ENCODE results near the gene GRB10.

Gene GRB10

DNA sequence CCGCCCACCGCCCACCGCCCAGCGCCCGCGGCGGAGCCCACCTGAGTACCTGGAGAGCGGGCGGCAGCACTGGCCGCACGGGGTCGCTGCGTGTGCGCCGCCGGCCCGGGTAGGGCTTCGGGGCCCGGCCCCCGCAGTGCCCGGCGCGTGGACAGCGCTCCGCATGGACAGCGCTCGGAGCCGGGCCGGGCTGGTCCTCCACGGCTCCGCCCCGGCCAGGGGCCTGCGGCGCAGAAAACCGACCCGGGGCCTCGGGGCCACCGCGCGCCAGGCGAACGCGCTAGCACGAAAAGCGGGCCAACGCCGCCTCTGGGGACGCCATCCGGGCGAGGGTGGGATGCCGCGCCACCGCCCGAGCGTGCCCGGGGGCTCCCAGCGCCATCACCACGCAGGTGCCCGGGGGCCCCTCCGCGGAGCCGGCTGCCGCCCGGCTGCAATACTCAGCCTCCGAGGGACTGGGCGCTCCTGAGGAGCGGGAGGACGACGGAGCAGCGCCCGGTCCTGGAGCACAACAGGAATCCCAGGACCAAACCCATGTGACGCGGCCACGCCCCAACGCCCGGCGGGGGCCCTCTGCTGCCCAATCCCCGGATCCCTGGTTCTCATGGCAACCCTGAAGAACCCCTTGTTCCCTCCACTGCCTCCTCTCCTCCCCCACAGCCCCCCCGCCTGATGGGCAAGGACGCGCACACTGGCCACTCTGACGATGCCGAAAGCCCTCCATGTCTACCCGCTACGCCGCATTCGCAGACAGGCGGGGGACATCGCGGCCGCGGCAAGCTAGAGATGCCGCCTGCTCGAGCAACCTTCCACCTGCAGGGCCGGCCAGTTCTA lies at the start of gene GRB10:
Gene GRB10 (minus strand): TSS at position 522 of the 834 bp plus-strand sequence. CDS start 50,574 bp downstream, outside the sequence.
- DNase-seq: no peak

DNA sequence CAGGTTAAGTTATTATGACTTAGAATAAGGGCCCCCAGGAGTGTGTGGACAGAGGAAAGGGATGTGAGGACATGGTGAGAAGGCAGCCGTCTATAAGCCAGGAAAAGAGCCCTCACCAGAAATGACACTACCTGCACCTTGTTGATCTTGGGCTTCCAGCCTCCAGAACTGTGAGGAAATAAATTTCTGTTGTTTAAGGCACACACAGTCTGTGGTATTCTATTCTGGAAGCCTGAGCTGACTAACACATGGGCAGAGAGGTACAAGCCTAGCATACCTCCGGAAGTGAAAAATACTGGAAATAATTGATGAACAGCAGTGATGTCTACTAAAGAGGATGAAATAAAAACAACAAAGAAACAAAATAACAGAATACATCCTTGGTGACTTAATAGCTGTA lies 46.1 kb upstream of the GRB10 start:
- DNase-seq: no peak

DNA sequence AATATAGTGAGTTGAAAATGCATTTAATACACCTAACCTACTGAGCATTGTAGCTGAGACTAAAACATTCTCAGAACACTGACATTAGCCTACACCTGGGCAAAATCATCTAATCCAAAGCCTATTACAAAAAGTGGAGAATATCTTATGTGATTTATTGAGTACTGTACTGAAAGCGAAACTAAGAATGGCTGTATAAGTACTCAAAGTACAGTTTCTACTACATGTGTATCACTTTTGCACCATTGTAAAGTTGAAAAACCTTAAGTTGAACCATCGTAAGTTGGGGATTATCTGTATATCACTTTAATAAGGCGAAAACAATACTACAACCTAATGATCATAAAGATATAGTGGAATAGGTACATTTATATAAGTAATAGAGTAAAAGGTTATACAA lies 45.4 kb upstream of the GRB10 start:
- no peak for DNase-seq

DNA sequence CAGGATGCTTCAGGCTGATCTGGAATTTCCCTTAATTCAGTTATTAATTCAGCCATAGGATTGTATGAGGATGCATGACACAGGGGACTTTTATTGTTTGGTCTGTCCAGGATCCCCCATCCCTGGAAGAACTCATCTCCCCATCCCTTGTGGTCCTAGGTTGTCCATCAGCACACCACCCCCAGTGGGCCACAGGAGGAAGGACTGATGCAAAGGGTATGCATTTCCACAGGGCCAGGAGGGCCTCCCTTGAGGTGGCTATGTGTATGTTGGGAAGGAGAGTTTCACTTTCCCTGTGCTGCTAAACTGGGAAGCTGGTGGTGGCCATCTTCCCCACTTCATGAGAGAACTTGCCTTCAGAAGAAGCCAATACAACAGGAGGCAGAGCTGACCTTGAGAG lies 44.6 kb upstream of the GRB10 start:
- no peak for DNase-seq

DNA sequence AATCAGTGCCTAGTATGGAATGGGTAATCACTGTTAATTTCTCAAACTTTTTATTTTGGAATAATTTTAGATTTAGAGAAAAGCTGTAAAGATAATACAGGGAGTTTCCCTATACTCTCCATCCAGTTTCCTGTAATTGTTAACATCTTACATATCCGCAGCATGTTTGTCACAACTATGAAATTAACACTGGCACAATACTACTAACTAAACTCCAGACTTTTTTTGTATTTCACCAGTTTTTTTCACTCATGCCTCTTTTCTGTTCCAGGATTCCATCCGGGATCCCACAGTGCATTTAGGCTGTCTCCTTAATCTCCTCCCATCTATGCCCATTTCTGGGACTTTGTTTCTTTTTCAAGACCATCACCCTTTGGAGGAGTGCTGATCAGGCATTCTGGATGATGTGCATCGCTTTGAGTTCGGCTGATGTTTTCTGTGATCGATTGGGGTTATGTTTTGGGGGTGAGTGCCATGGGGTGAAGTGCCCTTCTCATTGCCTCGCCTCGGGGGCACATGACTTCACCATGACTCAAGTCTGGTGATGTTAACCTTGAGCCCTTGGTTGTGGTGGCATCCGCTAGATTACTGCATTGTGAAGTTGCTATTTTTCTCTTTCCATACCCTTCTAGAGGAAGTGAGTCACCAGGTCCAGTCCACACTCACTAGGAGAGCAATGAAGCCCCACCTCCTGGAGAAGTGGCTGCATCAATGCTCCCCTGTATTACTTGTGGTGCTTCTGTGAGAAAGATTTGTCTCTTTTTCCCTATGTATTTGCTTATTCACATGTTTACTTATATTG lies 43.9 kb upstream of the GRB10 start:
- DNase-seq: no peak

DNA sequence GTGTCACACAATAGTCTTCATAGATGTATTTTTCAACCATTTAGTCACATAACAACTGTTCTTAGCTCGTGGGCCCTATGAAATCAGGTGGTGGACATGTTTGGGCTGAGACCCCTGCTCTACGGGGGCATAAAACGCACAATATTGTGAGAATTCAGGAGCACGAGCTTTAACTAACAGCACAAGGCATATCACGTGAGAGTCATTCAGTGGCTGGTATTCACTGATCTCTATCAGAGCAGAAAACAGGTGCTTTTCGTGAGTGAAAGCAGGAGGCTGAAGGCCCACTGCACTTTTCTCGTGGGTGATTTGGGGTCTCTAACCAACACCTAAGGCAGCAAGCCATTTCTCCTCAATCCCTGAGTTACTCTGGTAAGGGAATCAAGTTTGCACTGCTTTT lies 42.8 kb upstream of the GRB10 start:
- DNase-seq: no peak

DNA sequence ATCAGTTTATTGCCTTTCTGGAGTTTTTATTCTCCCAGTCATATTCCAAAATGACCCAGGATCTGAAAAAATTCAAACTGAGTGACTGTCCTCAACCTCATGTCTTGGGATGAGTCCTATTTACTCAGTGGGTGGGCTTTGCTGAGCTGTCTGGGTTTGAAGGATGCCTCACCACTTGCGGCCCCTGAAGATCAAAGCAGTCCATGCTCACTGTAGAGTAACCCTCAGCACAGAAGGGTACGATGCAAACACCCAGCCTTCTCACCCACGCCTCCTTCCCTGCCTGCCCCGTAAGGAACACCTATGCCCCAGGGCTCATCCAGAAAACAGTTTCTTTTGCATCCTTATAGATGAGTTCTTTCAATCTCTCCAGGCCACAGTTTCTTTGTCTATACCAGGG lies 42.2 kb upstream of the GRB10 start:
- DNase-seq: no peak

DNA sequence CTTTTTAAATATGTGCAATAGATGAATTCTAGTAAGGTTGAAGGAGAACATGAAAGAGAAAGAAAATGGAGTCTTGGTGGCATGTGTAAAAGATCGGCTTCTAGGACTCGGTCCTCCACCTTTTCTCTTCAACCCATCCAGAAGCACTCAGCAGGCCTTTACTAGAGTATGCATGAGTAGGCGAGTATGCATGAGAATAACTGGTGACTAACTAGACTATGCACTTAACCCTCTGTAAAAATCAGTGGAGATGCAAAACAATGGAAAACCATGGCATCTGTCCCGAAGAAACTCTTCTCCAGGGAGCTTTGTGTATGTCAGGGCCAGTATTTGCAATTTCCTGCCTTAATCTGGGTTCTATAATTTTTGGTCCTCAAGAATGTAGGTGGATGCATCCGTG lies 40.0 kb upstream of the GRB10 start:
- no peak for DNase-seq

DNA sequence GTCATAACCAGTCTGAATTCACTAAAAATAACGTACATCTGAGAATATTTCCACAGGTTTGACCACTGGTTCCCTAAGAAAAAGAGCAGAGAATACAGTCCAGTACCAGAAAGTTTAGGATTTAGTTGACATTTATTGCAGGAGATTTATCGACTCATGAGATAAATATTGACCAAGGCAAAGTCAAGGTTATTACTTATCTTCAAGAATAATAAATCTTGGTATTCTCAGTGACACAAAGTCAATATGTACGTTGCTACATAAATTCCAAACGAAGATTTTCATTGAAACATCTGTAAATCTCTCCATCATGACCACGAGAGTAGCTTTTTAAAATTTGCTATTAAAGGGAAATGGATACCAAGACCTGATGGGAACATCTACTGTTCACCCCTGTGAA lies 39.4 kb upstream of the GRB10 start:
- no peak for DNase-seq

DNA sequence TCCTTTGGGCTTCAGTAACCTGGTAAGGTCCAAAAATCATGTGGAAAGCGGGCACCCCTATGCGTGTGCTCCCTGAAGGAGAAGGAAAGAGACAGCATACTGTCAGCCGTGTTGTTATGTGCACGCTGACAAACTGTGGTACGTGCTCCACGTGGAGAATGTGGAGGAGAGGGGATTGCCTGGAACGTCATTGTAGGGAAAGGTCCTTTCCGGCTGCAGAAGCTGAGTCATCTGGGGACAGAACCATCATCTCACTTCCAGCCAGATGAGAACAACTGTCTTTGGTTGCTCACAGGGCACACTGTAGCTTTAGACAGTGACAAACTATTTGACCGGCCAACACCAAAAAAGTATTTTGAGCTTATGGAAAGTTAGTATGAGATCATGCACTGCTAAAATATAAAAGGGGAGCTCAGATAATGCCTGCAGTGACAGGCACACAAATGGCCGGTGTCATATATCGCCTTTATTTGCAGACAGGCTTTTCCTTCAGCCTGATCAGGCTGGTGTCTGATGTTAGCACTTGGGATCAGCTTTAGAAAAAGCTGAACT lies 38.8 kb upstream of the GRB10 start:
- DNase-seq: no peak

DNA sequence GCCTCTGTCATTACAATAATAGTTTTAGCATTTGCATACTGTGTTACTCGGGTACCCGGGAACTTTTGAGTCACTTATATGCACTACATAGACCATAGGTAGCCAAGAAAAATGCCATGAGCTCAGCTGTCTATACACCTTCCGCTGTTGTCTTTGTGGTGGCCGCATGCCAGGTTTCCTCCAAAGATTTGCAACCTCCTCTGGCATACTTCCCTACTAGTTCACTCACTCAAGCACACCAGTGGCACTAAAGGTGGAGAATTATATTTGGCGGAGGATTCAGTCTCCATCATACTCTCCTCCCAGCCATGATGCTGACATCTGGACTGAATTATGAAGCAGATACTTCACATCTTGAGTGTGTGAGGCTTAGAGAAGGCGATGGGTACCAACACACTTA lies 35.6 kb upstream of the GRB10 start:
- DNase-seq: no peak

DNA sequence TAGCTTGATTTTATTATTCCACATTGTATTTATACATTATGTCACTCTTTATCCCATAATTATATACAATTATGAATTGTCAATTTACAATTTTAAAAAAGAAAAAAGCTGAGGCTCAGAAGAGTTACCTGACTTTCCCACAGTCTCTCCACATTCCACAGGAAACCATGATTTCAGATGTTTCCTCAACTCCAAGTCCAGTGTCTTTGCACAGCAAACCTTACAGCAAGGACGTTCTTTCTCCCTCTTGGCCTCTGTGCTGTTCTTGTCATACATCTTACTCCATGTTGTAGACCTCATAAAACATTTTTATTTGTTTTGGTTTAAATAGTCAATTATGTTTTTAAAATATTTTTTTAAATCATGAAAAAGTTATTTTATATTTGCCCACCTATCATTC lies 34.9 kb upstream of the GRB10 start:
- no peak for DNase-seq

DNA sequence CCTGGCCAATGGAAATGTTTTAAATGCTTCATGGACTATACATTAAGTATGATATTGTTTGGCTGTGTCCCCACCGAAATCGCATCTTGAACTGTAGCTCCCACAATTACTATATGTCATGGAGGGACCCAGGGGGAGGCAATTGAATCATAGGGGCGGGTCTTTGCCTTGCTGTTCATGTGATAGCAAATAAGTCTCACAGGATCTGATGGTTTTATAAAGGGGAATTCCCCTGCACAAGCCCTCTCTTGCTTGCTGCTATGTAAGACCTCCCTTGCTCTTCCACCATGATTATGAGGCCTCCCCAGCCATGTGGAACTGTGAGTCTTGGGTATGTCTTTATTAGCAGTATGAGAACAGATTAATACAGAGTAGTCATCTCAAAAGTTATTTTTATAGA lies 32.4 kb upstream of the GRB10 start:
- no peak for DNase-seq

DNA sequence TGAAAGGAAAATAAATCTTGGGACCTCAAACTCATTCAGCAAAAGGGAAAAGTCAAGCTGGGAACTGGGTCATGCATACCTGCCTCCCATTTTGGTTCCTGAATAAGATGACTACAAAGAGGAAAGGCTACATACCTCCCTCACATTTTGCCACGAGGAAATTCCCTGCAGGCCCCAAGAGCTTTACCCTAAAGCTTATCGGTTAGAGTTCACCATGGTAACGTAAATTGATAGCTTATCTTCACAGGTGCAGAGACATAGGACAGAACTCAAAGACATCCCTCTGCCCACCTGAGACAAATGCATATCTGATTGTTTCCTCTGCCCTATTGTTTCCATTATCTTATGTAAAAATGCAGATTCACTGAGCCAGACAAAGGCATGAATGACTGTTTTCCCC lies 31.5 kb upstream of the GRB10 start:
- no peak for DNase-seq

DNA sequence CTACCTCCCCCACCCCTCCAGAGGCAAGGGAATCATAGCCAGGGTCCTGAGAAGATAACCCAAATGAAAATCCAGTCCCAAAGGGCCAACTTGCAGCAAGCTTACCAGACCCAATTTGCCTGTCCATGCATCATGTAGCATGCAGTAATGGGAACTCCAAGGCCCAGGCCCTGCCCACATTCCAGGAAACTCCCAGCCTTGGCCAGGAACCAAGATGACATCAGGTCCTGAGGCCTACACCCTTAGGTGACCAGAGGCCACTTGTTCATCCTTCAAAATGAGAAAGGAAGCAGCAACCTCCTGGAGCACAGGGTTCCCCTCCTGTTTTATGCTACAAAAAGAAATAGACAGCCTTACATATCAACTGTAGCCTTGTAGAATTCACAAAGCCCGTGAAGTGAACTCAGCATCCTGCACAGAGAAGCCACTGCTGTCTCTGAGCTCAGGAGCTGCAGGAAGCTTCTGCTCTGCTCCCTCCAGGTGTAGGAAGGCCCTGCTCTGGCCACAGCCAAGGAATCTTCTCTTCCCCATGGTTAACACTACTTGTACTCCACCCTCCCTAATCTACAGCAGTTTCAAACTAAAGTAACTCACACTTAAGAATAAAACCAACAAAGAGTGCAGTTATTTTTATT lies 30.3 kb upstream of the GRB10 start:
- DNase-seq: no peak

DNA sequence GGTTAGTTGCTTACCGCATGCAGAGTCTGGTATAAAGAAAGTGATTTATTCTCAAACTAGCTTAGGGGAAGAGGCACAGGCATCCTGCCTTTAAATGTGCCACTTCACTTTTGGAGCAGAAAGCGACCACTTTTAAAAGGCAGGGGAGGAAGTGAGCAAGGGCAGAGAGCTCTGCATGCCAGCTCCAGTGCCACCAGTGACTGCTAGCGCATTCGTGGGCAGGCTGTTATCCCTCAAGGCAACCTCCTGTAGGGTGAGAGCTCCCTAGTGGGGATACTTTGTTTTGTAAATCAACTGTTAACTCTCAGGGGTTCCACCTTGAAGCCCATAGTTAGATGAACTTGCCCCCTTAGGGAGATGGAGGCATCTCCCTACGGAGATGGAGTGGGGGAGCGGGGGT lies 29.4 kb upstream of the GRB10 start:
- DNase-seq: no peak

DNA sequence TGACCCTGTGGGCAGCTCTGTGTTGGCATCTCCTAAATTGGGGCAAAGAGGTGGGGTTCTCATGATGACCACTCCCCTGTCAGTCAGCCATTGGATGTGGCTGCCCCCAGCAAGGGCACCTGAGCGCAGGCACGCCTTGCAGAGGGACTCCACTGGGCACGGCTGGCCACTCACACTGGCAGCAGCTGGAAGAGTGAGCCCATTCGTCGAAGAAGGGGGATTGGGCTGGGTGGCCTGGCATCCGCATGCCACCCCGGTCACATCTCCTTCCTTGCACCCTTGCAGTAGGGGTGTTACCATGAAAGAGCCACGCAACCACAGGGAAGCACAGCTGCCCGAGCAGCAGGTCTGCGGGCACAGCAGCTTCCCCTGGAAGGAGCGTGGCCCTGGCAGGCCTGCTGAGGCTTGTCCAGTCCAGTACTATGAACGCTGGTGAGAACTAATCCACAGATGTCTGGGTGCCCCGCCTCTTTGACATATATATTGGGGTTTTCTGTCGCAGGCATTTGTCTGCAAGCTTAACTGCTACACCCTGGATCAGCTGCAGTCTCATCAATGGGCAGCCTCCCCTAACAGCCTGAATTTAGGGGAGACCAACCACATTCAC lies 25.7 kb upstream of the GRB10 start:
- DNase-seq: no peak

DNA sequence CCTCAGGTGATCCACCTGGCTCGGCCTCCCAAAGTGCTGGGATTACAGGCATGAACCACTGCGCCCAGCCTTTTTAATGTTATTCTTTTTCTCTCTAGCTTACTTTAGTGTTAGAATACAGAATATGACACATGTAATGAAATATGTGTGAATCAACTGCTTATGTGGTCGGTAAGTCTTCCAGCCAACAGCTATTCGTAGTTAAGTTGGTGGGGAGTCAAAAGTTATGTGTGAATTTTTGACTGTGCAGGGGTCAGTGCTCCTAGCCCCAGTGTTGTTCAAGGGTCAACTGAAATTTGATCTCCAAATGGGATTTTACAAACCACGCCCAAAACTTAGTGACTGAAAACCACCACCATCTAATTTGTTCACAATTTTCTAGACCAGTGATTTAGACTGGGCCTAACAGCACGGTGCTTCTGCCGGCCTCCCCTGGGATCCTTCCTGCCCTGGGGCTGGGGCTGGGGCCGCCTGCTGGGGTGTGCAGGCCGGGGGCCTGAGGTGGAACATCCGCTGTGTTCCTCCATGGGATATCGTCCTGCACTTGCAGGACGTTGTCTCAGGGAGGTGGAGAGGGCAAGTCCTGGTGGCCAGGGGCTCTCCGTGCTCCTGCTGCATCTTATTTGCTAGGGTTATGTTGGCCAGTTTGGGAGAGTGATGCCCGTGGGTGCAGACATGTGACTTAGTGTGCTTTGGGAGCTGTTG lies 24.5 kb upstream of the GRB10 start:
- no peak for DNase-seq

DNA sequence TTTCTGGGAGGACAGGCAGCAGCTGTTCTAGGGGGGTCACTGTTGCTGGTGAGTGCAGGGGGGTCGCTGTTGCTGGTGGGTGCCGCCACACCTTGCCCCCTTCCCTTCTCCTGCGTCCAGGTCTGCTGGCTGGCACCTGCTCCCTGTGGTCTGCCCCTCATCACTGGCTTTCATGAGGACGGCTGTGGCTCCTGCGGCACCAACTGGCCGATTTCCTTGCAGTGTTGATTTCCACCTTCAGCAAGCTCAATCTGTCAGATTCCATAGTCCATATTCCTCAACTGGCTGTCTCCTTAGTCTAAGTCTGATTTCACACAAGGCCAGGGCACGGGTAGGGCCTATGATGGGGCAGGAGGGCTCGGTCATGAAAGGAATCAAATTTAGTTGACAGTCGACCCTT lies 23.4 kb upstream of the GRB10 start:
- DNase-seq: no peak

DNA sequence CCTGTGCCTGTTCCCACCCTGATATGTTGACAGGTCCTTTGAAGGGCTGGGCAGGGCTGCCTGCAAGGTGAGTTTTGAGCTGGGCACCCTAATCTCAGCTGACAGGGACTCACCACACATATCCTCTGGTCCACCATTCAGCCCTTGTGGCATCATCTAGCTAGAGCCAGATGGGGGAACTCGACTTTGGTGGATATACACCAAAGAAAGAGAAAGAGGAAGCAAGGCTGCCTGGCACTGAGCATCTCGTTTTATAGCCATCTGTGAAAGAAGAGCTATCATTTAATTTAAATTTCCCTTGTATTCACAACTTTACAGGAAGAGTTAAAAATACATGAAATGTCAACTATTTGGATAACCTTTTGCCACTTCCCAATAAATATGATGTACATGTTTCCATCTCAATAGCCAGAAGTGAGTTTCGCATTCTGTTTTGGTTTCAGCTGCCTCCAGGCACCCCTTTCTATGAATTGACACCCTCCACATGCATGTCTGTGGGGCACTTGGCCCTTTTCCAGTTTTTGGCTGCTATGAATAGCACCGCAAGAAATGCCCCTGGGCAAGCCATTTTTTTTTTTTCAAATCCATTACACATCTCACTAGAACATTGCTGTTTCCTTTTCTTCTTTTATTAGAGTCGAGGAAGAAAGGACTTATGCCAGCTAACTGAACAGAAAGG lies 22.9 kb upstream of the GRB10 start:
- DNase-seq: no peak

DNA sequence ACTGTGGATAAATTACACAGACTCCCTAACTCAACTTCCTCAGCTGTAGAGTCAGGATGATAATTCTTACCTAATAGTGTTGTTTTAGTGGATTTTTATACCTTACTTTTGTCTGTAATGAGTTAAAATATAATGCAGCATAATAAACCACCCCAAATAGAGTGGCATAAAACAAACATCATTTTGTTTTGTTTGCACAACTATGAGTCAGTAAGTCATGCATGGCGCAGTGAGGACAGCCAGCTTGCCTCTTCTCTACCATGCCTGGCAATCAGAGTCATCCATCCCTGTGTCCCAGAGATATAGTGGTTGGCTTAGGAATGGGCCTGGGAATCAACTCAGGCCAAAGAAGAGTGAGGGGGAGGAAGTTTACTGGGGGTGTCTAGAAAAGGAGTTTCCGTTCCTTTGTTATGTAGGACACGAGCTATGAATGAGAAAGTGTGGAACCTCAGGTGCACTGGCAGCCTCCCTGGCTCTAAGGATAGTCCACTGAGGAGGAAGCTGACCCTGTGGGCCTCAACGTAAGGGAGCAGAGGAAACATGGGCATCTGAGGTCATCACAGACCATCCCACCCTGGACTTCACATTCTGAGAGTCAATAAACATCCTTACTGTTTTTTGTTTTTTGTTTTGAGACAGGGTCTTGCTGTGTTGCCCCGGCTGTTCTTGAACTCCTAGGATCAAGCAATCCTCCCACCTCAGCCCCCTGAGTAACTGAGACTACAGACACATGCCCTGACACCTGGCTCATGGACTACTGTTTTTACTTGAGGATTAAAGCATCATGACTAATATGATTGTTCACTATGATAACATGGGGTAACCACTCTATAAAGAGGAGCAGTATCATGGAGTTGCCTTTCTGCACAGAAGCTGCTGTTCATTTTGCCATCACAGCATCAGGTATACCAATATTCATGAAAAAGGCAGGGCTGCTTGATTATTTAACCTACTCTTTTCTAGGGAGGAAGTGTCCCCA lies 21.0 kb upstream of the GRB10 start:
- DNase-seq: no peak
